LHCN-M2 (cell line): ENCODE data around the gene CD38. TPM values are rescaled to one million over a fixed set of nuclear protein-coding genes. Genes with fewer than 3 reads are reported as not detected.
"Not testable (repeated sequence)": the region's sequence is repeated elsewhere in the genome, so short reads cannot be mapped to it uniquely, and the experiment has no call there.

ENCODE experiments used
- DNase-seq: peaks from one replicate; pipeline ENCODE4 v3.0.0-alpha.2; 2012; ENCODE audit warnings: low read depth
- polyA plus RNA-seq: library from polyadenylated mRNA; unstranded; fragments of >200 nt; gene quantifications from one replicate; pipeline ENCODE4 v1.2.1, GENCODE V29; 2012; ENCODE audit warnings: missing spikeins
- total RNA-seq: library from RNA; depleted of rRNA; stranded (reverse); fragments of >200 nt; gene quantifications from 2 replicates; pipeline ENCODE4 v1.2.3, GENCODE V29; 2014; rRNA removed

Gene CD38
- not detected in 2 replicates for total RNA-seq
- not detected for polyA plus RNA-seq

- no peak for DNase-seq
These were observed at the start of gene CD38 for GRCh38 chr4:15778289-15779241. Gene CD38 (plus strand): TSS chr4:15778328. CDS start chr4:15778415, 87 bp downstream.

GRCh38 chr4:15729910-15730533 is 48.1 kb upstream of the CD38 start:
- DNase-seq = peak; percentile 46

- DNase-seq = not testable (repeated sequence)
These were observed 45.1 kb upstream of the CD38 start for GRCh38 chr4:15733061-15733460.

GRCh38 chr4:15735536-15735935 is 42.6 kb upstream of the CD38 start:
- DNase-seq = no peak

- no peak for DNase-seq
These were observed 41.5 kb upstream of the CD38 start for GRCh38 chr4:15736514-15737050.

DNA sequence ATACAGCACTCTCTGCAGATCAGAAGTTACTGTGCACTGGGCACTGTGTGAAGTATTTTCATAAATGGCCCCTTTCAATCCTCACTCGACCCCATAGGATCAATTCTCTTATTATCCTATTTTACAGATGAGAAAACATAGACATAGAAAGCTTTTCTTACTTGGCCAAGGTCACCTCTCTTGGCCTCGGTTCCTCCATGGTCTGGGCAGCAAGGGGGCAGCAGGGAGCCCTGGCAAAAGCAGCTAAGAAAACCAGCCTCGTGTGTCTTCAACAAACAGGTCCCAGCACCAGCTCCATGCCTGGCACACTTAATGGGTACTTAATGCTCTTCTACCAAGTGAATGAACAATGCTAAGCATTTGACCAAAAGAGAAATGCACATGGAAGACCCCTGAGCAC is 40.9 kb upstream of the CD38 start:
- no peak for DNase-seq

- DNase-seq = no peak
These were observed 39.3 kb upstream of the CD38 start for GRCh38 chr4:15738877-15739276.

- no peak for DNase-seq
These were observed 37.2 kb upstream of the CD38 start for GRCh38 chr4:15740764-15741404.

DNA sequence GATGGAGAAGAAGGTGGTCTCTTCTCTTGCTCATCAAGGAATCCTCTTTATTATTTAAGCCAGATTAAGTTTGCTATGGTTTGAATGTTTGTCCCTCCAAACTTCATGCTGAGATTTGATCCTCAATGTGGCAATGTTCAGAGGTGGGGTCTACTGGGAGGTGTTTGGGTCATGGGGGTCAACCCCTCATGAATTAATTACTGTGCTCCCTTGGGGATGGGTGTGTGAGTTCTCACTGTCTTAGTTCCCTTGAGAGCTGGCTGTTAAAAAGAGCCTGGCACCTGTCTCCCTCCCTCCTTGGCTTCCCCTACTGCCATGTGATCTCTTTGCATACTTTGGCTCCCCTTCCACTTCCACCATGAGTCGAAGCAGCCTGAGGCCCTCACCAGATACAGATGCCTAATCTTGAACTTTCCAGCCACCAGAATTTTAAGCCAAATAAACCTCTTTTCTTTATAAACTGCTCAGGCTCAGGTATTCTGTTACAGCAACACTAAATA is 36.0 kb upstream of the CD38 start:
- no peak for DNase-seq

DNA sequence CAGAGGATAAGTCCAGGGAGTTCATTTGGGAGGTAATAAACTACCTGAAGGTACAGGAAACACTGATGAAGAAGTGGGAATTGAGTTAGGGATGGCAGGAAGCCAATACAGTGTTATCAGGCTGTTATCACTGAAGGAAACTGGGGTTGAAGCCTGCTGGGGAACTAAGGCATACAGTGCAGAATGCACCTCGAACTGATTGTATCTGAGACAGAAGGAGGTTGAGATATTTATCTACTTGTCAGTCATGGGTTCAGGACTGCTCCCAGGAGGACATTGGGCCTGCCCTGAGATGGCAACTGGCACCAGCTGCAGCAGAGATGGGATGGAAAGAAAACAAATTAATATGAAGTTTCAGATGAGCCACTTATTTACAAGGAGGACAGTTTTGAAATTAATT is 35.5 kb upstream of the CD38 start:
- DNase-seq = no peak

DNA sequence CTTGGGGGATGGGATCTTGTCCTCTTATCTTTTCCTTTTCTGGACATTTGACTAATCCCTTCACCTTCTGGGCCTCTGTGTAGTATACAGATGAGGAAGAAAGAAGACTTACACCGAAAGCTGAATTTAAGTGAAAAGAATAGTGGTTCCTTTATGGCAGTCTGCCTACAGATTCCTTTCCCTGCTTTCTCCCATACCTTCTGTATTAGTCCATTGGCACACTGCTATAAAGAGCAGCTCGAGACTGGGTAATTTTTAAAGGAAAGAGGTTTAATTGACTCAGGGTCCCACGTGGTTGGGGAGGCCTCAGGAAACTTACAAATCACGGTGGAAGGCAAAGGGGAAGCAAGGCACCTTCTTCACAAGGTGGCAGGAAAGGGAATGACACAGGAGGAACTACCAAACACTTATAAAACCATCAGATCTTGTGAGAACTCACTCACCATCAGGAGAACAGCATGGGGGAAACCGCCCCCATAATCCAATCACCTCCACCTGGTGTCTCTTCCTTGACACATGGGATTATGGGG is 34.0 kb upstream of the CD38 start:
- no peak for DNase-seq

- no peak for DNase-seq
These were observed 32.0 kb upstream of the CD38 start for GRCh38 chr4:15746110-15746509.

DNA sequence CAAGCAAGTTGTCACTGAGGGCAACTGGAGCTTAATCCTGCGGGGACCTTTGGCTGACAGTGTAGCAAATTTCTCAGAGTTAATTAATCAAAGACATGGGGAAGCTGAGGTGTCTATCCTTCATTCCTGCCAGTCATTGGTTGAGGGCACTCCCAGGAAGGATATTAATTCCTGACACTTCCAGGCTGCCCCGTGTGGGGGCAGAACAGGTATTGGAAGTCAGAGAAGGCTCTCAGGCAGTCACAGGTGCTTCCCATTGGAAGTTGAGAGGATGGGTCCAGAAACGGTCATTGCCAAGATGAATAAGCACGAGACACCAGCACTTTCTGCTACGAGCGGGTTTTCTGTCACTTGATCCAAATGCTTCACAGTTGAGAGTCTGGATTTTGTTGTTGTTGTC is 29.1 kb upstream of the CD38 start:
- DNase-seq = no peak

GRCh38 chr4:15751153-15751552 is 27.0 kb upstream of the CD38 start:
- DNase-seq = no peak

GRCh38 chr4:15753081-15753480 is 25.0 kb upstream of the CD38 start:
- no peak for DNase-seq

GRCh38 chr4:15753786-15754185 is 24.3 kb upstream of the CD38 start:
- DNase-seq = no peak

DNA sequence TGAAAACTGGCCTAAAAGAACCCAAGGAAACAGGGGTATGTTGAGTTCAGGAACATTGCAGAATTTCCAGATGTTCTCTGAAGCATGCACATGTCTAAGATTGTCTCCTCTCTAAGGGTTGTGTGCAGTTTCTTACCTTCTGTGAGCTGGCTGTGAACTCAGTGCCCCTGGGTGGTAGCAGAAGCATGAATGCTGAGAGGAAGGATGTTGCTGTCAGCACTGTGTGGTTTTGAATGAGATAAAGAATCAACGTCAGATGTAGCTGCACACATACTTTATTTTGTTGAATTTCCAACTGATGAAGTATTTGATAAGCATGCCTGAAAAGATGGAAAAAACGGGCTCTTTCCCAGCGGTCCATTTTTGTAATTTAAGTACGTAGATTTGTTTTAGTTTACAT is 23.8 kb upstream of the CD38 start:
- no peak for DNase-seq

DNA sequence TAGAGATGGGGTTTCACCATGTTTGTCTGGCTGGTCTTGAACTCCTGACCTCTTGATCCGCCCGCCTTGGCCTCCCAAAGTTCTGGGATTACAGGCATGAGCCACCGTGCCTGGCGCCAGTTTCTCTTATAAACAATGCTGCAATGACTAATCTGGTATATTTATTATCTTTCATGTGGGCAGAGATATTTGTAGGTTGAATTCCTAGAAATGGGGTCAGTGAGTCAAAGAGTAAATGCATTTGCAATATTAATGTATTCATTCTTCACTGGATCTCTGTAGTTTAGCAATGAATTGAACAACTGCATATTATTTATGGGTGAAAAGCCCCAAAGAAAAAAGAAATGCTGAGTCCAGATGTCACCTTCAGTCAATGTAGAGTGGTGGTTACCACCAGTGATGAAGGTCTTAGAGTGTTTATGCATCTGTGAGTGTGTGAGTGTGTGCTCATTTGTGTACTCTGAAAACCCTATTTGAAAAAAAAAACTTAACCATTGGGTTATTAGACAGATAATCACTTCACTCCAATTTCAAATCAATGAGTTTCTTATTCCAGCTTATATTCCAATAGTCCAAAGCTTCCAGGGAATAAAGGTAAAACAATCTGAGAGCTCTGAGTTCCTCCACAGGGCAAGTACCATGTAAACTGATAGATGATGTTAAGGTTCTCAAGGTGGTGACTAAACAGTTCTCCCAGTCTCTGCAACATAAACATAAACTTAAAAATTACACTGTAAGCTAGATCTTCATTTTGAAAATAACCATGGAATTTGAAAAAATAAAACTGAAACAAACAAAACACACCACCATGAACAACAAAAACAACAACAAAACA is 22.6 kb upstream of the CD38 start:
- DNase-seq = peak; percentile 84

DNA sequence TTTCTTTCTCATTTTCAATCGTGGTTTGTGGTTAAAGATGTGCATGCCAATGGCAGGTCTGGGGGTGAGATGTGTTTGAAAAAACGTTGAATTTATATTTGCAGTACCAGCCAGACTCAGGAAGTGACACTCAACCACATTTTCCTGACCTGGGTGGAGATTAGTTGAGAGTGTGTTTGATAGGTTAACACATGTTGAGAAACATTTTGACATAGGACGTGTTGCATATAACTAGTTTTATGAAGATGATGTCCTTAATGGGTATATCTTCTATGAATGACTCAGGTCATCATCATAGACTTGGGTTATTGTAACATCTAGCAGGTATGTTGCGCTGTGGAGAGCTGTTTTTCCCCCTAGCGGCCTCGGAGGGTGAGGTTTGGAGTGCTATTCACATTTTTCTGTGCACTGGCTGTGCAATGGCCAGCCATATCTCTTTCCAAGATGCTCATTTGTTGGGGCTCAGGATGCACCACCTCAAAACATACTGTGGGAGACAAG is 21.7 kb upstream of the CD38 start:
- peak; percentile 58 for DNase-seq

DNA sequence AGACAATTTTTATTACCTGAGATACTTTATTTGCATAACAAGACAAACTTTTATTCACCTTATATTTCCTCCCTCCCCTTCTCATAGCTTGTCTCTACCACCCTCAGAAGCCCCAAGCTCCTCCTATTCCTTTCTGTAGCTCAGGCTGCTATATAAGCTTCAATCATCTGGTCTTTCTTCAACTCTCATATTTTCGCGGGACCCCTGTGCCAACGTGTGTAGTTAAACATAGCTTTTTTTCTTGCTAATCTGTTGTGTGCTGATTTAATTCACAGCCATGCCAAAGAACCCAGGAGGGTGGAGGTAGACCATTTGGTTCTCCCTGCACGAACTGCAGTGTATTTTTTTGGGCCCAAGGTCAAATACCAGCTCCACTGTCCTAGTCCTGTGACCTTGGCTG is 21.1 kb upstream of the CD38 start:
- DNase-seq = no peak

GRCh38 chr4:15758294-15758693 is 19.8 kb upstream of the CD38 start:
- DNase-seq = no peak
